ENCODE data around the gene CCDC8.

Gene CCDC8

GRCh38 chr19:46391296-46392251, 21.8 kb downstream of the CCDC8 start:
- peak overlapping the region; percentile 47 for H3K4me3 ChIP-seq
- no peak for TF ChIP-seq Cebpa-rat (IDR thresholded peaks at IDR 0.05)
- H3K9ac ChIP-seq = peak overlapping the region; percentile 81
- peak overlapping the region; percentile 82 for H3K4me2 ChIP-seq
- H3K4me1 ChIP-seq = peaks cover 64% of the 10 kb centered on the region
- no peaks in the 10 kb centered on the region for H4K20me1 ChIP-seq
- peak overlapping the region; percentile 94 for H3K27ac ChIP-seq
- peaks cover 56% of the 10 kb centered on the region for H3K36me3 ChIP-seq
- H3K27me3 ChIP-seq = no peaks in the 10 kb centered on the region
- H3K9me3 ChIP-seq = no peaks in the 10 kb centered on the region

- H3K4me3 ChIP-seq = no peak overlapping the region
- no peaks in the 10 kb centered on the region for H3K27me3 ChIP-seq
- no peaks in the 10 kb centered on the region for H4K20me1 ChIP-seq
- H3K4me1 ChIP-seq = peaks cover 61% of the 10 kb centered on the region
- peak overlapping the region; percentile 81 for H3K9ac ChIP-seq
- no peaks in the 10 kb centered on the region for H3K9me3 ChIP-seq
- H3K36me3 ChIP-seq = peaks cover 63% of the 10 kb centered on the region
- TF ChIP-seq Cebpa-rat (IDR thresholded peaks at IDR 0.05) = no peak
- H3K27ac ChIP-seq = peak overlapping the region; percentile 94
- H3K4me2 ChIP-seq = peak overlapping the region; percentile 82
Measured at GRCh38 chr19:46390866-46391265, 22.5 kb downstream of the CCDC8 start.

GRCh38 chr19:46390121-46390858, 23.1 kb downstream of the CCDC8 start:
- Histone ChIP-seq H3K9ac (no peak overlapping the region; the same call in 1 of the 2 replicates), H3K27ac (peak overlapping the region; percentile 94), H3K36me3 (peaks cover 69% of the 10 kb centered on the region), H3K4me2 (peak overlapping the region; percentile 82), H3K27me3 (no peaks in the 10 kb centered on the region), H3K4me3 (no peak overlapping the region), H3K4me1 (peaks cover 63% of the 10 kb centered on the region), H3K9me3 (no peaks in the 10 kb centered on the region), H4K20me1 (no peaks in the 10 kb centered on the region)
- TF ChIP-seq Cebpa-rat (IDR thresholded peaks at IDR 0.05) = no peak

GRCh38 chr19:46388311-46389095, 24.9 kb downstream of the CCDC8 start:
- Histone ChIP-seq H3K9me3 (no peaks in the 10 kb centered on the region), H3K4me2 (no peak overlapping the region), H3K4me3 (no peak overlapping the region), H3K27me3 (no peaks in the 10 kb centered on the region), H3K36me3 (peaks cover 83% of the 10 kb centered on the region), H3K4me1 (peaks cover 49% of the 10 kb centered on the region), H3K9ac (no peak overlapping the region), H3K27ac (0 out of 2 replicates have a peak overlapping the region, but pooled peaks have one; percentile 18), H4K20me1 (no peaks in the 10 kb centered on the region)
- TF ChIP-seq Cebpa-rat (IDR thresholded peaks at IDR 0.05) = no peak

GRCh38 chr19:46387713-46388130, 25.6 kb downstream of the CCDC8 start:
- peaks cover 91% of the 10 kb centered on the region for H3K36me3 ChIP-seq
- no peak for TF ChIP-seq Cebpa-rat (IDR thresholded peaks at IDR 0.05)
- H3K4me1 ChIP-seq = peaks cover 41% of the 10 kb centered on the region
- 0 out of 2 replicates have a peak overlapping the region, but pooled peaks have one; percentile 18 for H3K27ac ChIP-seq
- H3K27me3 ChIP-seq = no peaks in the 10 kb centered on the region
- H3K4me2 ChIP-seq = no peak overlapping the region
- H3K9ac ChIP-seq = no peak overlapping the region
- H4K20me1 ChIP-seq = no peaks in the 10 kb centered on the region
- no peak overlapping the region for H3K4me3 ChIP-seq
- no peaks in the 10 kb centered on the region for H3K9me3 ChIP-seq

GRCh38 chr19:46386996-46387712, 26.2 kb downstream of the CCDC8 start:
- peaks cover 37% of the 10 kb centered on the region for H3K4me1 ChIP-seq
- H3K27ac ChIP-seq = no peak overlapping the region
- H3K27me3 ChIP-seq = no peaks in the 10 kb centered on the region
- H3K4me3 ChIP-seq = no peak overlapping the region
- H3K9me3 ChIP-seq = no peaks in the 10 kb centered on the region
- H3K9ac ChIP-seq = no peak overlapping the region
- H3K36me3 ChIP-seq = peaks cover 97% of the 10 kb centered on the region
- H4K20me1 ChIP-seq = peaks cover 4% of the 10 kb centered on the region; the same call in 1 of the 2 replicates
- H3K4me2 ChIP-seq = no peak overlapping the region
- no peak for TF ChIP-seq Cebpa-rat (IDR thresholded peaks at IDR 0.05)

- Histone ChIP-seq H3K36me3 (peaks cover 100% of the 10 kb centered on the region), H4K20me1 (peaks cover 14% of the 10 kb centered on the region; the same call in 1 of the 2 replicates), H3K9ac (no peak overlapping the region), H3K4me3 (no peak overlapping the region), H3K9me3 (no peaks in the 10 kb centered on the region), H3K4me1 (peaks cover 37% of the 10 kb centered on the region), H3K27me3 (no peaks in the 10 kb centered on the region), H3K27ac (peak overlapping the region; percentile 11; the same call in 1 of the 2 replicates), H3K4me2 (no peak overlapping the region)
- TF ChIP-seq Cebpa-rat (IDR thresholded peaks at IDR 0.05) = no peak
Measured at GRCh38 chr19:46386151-46386550, 27.2 kb downstream of the CCDC8 start.

- Histone ChIP-seq H3K4me1 (peaks cover 35% of the 10 kb centered on the region), H3K9me3 (no peaks in the 10 kb centered on the region), H3K36me3 (peaks cover 100% of the 10 kb centered on the region), H3K4me3 (no peak overlapping the region), H3K4me2 (no peak overlapping the region), H3K27me3 (no peaks in the 10 kb centered on the region), H3K27ac (0 out of 2 replicates have a peak overlapping the region, but pooled peaks have one; percentile 11), H4K20me1 (peaks cover 15% of the 10 kb centered on the region; the same call in 1 of the 2 replicates), H3K9ac (no peak overlapping the region)
- no peak for TF ChIP-seq Cebpa-rat (IDR thresholded peaks at IDR 0.05)
Measured at GRCh38 chr19:46385636-46386035, 27.7 kb downstream of the CCDC8 start.
